NB4 (cell line): ENCODE measurements around the gene ZNF81.
"Not testable (repeated sequence)": the region's sequence is repeated elsewhere in the genome, so short reads cannot be mapped to it uniquely, and the experiment has no call there.

Source experiments
- DNase-seq: peaks from one replicate; pipeline ENCODE4 v3.0.0; 2010; ENCODE audit warnings: low read depth
- H3K4me3 ChIP-seq: one replicate; pipeline ENCODE4 v1.5.1; 2011; ENCODE audit warnings: mild to moderate bottlenecking, low read depth, low read length, moderate library complexity
- MYC ChIP-seq: IDR thresholded peaks from 2 replicates; pipeline ENCODE4 v1.6.1; 2011; ENCODE audit warnings: low read depth, low read length
- POLR2A ChIP-seq: IDR thresholded peaks from 2 replicates; pipeline ENCODE4 v1.6.1; 2011; ENCODE audit warnings: mild to moderate bottlenecking; ENCODE audit not compliant: insufficient read length; ENCODE audit errors: extremely low read depth
- TF ChIP-seq, protein P1 (sequence below): IDR thresholded peaks from one replicate; pipeline ENCODE4 v1.5.1; 2012; ENCODE audit warnings: low read depth, low read length
- TF ChIP-seq, protein P2 (sequence below): IDR thresholded peaks from 2 replicates; pipeline ENCODE4 v1.6.1; 2011; ENCODE audit warnings: low read depth, low read length

Gene ZNF81

DNA sequence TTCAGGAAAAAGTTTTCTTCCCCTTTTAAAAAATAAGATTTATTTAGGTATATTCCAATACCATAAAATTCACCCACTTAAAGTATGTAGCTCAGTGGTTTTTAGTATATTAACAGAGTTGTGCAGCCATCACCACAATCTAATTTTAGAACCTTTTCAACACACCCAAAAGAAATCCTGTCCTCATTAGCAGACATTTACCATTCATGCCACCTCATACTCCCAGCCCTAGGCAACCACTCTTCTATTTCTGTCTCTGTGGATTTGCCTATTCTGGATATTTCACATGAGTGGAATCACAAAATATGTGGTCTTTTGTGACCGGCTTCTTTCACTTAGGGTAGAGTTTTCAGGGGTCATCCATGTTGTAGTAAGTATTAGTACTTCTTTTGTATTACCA is 7.4 kb downstream of the ZNF81 start:
- TF ChIP-seq, protein P1, sequence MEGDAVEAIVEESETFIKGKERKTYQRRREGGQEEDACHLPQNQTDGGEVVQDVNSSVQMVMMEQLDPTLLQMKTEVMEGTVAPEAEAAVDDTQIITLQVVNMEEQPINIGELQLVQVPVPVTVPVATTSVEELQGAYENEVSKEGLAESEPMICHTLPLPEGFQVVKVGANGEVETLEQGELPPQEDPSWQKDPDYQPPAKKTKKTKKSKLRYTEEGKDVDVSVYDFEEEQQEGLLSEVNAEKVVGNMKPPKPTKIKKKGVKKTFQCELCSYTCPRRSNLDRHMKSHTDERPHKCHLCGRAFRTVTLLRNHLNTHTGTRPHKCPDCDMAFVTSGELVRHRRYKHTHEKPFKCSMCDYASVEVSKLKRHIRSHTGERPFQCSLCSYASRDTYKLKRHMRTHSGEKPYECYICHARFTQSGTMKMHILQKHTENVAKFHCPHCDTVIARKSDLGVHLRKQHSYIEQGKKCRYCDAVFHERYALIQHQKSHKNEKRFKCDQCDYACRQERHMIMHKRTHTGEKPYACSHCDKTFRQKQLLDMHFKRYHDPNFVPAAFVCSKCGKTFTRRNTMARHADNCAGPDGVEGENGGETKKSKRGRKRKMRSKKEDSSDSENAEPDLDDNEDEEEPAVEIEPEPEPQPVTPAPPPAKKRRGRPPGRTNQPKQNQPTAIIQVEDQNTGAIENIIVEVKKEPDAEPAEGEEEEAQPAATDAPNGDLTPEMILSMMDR: no peak
- TF ChIP-seq, protein P2, sequence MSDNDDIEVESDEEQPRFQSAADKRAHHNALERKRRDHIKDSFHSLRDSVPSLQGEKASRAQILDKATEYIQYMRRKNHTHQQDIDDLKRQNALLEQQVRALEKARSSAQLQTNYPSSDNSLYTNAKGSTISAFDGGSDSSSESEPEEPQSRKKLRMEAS: no peak
- TF ChIP-seq MYC: no peak
- no peak for TF ChIP-seq POLR2A
- H3K4me3 ChIP-seq: no peak overlapping the region
- no peak for DNase-seq

DNA sequence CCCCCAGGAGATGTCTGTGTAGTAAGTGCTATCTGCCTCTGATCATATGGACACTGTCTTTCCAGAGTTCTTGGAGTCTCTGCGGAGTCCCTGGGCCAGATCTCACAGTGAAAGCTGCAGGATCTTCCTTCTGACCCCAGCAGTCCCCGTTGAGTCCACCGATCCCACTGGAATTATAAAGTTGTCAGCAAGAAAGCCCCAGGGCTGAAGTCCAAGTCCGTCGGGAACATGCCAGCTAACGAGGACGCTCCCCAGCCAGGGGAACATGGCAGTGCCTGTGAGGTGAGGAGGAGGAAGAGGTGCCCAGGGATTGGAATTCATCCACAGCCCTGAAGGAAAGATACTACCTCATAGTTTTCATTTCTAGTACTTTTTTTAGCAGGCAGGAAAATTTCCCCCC is 9.3 kb downstream of the ZNF81 start:
- no peak for DNase-seq
- TF ChIP-seq, protein P1: no peak
- TF ChIP-seq POLR2A (no peak), MYC (no peak)
- TF ChIP-seq, protein P2: no peak
- no peak overlapping the region for H3K4me3 ChIP-seq

DNA sequence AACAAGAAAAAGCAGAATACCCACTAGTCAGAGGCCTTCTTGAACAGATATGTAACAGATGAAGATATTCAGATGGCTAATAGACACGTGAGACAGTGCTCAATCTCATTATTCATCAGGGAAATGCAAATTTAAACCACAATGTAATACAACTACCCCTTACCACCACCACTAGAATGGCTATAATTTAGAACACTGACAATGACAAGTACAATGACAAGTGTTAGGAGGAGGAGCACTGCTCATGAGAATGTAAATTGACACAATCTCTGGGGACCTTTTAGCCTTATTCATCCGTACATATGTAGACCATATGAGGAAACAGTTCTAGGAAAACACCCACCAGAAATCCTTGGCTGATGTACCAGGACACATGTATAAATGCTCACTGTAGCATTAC is 13.1 kb downstream of the ZNF81 start:
- no peak overlapping the region for H3K4me3 ChIP-seq
- no peak for TF ChIP-seq POLR2A
- no peak for TF ChIP-seq MYC
- TF ChIP-seq, protein P2: no peak
- TF ChIP-seq, protein P1: no peak
- DNase-seq: no peak

DNA sequence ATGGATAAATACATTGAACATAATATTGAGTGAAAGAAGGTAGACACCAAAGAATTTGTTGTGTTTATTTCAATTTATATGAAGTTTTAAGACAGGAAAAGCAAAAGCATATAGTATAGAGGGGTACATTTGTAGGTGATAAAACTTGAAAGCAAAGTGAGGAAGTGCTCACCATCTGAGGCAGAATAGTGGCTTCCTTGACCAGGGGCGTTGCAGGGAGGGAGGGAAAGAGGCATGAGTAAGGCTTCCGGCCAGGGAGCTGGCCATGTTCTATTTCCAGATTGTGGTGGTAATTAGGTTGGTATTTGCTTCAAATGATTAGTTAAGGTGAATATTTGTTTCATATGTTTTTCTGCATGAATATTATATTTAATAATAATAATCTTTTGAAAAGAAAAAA is 13.7 kb downstream of the ZNF81 start:
- not testable (repeated sequence) for H3K4me3 ChIP-seq

DNA sequence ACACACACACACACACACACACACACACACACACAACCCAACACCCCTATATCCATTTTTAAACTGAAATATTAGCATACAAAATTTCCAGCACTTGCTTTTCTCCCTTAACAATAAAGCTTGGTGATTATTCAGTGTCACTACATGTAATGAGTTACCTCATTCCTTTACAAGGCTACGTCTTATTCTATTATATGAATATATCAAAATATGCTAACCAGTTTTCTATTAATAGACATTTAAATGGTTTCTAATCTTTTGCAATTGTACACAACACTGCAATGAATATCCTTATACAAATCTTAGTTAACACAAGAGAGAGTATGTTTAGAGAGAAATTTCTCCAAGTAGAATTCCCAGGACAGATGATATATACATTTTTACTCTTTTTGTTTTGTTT is 14.2 kb downstream of the ZNF81 start:
- DNase-seq: no peak
- TF ChIP-seq MYC: no peak
- TF ChIP-seq, protein P1: no peak
- TF ChIP-seq, protein P2: no peak
- no peak for TF ChIP-seq POLR2A
- no peak overlapping the region for H3K4me3 ChIP-seq

More for the DNA sequence above, 13.7 kb downstream of the ZNF81 start:
- not testable (repeated sequence) for DNase-seq

DNA sequence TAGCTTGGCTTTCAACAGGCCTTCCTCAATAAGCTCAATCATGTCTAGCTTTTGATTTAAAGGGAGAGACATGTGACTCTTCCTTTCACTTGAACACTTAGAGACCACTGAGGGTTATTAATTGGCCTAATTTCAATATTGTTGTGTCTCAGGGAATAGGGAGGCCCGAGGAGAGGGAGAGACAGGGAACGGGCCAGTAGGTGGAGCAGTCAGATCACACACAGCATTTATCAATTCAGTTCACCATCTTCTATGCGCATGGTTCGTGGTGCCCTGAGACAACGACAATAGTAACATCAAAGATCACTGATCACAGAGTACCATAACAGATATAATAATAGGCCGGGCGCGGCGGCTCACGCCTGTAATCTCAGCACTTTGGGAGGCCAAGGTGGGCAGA is 17.8 kb downstream of the ZNF81 start:
- no peak overlapping the region for H3K4me3 ChIP-seq
- TF ChIP-seq, protein P1: peak; percentile 15
- TF ChIP-seq POLR2A: no peak
- DNase-seq: peak; percentile 32
